NCI-H748 treated with DMSO at 0.1 percent for 48 hours (cell line): ENCODE measurements around the gene NPHP1.
"Not testable (repeated sequence)": the region's sequence is repeated elsewhere in the genome, so short reads cannot be mapped to it uniquely, and the experiment has no call there.

ENCODE experiments used
- DNase-seq: peaks from one replicate; lab custom pipeline; 2025; lab: John Stamatoyannopoulos, UW

NPHP1 gene

DNA sequence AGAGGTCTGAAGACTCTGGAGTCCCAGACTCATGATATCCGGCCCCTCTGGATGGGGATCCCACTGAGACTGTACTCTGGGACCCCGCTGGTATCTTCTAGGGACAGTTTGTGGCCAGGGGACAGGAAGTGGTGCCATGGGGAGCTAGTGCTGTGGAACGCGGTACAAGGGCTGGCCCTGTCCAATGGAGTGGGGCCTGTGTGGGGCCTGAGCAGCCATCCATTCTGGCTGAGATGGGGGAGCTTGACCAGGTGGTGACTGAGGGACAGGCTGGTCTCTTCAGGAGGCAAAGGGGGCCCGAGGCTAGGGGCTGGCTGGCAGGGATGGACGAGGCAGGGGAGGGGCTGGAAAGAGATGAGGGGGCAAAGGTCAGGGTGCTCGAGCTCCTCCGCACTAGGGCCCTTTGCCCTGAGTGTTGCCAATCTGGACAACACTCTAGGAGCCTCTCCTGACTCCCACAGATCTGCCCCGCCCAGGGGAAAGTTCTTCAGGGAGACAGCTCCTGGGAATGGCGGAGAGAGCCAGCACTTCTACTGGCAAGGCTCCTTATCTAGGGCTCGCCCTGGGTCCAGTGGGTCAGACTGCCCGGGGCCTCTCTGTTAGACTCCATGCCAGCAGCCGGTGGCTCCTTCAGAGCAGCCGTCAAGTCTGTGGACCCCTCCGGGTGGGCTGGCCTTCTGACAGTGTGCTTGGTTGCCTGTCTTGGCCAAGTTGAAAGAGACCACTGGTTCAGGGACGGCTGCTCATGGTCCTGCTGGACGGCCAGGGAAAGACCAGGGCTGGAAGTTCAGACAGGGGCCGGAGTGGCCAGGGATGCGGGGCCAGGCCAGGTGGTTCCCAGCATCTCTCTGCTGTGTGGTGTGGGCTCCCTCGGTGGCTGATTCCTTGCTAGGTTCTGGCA, 101.5 kb downstream of the NPHP1 start:
- DNase-seq, result no peak

DNA sequence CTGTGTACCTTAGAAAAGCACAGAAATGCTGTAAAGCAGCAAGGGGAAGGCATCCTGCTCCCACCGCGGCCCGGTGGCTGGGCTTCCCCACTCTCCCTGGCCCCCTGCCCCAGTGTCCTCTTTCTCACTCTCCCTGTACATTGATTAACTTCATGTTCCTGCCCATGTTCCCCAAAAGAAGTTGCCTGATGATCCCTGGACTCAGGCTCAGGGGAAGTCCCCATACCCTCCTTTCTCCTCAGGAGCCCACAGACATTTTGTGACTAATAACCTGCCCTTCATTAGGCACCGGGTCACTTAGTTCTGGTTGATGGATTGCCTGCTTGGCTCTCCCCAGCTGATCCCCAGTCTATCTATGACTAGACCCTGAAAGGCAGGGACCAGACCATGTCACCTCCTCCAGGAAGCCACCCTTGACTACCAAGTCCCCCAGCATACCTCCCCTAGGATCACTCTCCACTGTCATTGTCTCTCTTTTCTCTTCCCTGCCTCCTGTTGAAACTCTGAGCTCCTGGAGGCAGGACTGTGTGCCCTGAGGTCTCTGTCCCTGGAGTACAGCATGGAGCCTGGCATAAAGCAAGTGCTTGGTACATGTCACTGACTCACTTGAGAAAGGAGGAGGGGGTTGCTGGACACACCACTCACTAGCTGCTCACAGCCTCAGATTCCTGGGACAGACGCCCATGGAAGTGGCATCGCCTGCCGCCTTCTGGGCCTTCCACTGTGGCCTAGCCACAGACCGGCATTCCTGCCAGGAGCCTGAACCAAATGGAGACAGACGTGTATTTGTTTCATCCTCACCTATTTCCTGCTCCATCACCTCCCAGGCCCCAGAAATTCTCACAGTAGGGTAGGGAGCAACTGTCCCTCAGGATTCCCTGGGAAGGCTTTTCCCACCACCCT, 102.7 kb downstream of the NPHP1 start:
- DNase-seq, result no peak

DNA sequence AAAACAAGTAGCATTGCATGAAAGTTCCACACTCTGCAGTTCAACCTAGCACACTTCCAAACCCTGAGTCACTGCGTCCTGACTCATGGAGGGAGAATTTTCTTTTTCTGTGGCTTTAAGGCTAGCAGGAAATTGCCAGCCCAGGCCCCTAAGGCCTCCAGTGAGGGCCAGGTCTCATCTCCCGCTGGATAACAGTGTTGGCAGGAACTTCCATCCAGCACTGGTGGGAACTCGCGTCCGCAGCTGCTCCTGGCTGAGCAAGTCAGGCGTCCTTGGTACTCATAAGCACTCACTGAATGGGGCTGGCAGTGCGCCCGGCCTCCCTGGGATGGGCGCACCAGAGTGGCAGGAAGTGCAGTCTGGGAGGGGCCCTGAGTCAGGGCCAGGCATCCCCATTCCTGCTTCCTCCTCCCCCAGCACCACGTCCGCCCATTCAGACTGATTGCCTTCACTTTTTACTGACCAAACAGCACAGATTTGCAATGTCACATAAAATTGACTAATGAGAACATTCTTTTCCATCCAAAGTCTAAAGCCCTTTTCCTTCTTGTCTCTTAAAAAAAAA, 103.5 kb downstream of the NPHP1 start:
- peak; percentile 40 for DNase-seq

DNA sequence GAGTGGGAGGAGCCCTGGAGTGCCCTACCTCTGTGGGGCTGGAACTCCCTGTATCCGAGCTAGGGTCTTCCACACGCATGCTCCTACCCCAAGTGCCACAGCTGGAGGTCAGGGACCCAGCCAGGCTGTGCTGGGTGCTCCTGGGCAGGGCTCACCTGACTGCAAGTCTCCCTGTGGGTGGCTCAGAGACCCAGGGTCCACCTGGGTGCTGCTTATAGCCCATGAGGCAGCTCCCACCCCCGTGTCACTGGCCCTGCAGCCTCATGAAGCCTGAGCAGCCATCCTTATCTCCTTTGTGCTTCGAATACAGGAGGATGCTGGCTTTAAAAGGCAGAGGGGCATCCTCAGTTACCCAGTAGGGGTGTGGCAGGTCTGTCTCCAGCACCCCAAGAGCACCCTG, 103.9 kb downstream of the NPHP1 start:
- DNase-seq, result not testable (repeated sequence)

DNA sequence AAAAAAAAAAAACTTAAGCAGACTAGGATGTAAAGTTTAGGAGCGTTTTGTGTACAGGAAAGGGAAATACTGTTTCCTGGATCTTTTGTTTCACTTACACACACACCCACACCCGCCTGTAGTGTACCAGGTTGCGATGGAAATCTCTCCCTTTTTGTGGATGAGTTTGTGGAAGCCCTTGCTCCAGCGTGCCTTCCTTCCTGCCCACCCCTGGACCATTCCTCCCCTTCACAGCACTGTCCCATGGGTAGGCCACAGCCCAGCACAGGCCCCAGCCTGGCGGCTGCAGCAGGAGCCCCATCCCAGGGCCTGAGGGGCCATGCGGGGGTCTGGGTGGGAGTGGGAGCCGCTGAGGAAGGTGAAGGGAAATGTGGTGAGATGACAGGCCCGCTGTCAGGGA, 104.3 kb downstream of the NPHP1 start:
- no peak for DNase-seq

DNA sequence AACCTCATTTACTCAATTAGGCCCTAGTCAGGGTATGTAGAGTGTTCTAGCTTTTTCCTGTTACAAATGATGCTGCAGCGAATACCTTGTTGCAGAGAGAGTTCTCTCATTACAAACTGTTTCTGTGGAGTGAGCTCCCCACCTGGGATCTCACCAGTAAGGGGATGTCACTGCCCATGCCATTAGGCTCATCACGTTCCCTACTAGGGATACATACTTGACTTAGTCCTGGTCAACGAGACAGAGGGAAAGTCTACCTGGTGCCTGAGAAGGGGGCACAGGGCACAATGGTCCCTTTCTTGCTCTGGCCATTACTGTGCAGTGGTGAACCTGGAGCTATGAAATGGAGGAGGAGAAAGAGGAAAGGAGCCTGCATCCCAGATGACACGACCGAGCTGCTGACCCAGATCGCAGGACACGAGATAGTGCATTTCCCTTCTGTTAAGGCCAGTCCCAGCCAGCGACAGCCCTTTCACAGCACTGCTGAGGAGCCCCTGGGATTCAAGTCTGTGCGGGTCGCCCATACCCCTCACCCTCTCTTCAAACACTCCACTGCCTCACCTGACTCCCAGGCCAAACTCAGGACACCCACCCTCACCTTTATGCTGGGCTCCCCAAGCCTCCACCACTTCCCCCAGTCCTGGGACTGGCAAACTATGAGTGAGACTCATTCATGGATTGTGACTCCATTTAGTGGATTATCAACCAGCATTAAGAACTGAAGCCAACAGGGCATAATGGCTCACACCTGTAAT, 105.2 kb downstream of the NPHP1 start:
- no peak for DNase-seq

DNA sequence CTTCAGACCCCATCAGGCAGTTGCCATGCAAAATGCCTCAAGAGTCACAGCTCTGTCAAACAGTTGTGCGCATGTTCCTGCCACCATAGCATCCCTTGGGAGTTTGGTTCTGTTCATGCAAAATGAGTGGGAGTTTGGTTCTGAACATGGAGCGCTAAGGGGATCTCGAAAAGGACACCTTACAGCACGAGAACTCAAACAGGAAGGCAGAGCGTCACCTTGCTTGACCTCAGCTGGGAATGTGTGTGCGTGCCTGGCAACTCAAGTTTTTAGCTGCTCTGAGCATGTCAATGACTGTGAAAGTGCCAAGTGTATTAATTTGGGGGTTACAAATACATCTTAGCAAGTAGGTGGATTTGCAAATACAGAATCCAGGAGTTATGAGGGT, 105.8 kb downstream of the NPHP1 start:
- DNase-seq, result no peak

DNA sequence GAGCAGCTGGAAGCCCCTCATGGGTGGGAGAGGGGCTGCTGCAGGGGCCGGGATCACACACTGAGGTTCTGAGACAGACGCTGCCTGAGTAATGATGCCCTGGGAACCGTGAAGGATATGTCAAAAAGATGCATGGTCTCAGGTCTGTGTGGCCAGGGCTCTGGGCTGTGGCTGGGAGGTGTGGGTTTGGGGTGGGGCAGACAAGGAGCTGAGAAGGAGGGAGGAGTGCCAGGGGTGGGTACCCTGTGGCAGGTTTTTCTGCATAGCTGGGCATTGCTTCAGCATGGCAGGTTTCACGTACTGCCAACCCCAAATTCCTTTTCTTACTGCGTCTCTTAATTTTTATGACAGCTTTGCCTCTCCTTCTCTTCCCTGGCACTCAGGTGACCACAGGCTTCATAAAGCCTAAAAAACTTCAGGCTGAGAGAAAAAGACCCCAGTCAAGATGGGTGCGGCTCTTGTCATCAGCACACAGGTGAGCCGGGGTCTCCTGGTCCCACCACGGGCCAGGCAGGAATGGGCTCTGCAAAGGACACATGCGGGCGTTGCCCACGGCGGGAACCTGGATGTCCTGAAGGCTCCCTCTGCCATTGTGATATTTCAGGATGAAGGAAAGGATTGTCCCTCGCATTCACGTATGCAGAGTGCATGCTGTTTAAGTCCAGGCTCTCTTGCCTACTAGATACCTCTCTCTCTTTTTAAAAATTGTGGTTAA, 107.2 kb downstream of the NPHP1 start:
- DNase-seq, result no peak

DNA sequence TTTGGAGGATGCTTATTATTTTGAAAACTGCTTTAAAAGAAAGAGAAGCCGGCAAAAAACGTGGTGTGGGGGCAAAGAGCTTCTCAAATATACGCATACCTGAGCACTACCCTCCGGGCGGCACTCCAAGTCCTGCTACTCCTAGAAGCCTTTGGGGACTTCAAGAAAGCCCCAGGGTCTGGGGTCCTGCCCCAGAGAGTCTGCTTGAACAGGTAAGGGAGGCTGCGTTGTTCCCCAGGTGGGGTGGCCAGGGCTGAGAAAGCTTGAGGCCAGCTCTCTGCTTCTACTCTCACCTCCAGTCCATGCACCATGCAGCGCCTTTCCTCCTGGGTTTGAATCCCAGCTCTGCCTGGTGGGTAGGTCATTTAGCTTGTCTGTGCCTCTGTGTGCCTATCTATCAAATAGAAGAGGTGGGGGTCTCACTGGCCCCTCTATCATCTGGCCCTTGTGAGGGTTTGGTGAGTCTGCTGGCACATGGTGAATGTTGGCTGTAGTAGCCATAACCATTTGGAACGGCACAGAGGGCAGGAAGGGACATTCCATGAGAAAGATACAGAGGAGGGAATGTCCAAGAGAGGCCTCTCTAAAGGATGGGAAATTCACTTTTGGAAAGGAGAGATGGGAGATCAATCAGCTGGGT, 108.7 kb downstream of the NPHP1 start:
- no peak for DNase-seq

DNA sequence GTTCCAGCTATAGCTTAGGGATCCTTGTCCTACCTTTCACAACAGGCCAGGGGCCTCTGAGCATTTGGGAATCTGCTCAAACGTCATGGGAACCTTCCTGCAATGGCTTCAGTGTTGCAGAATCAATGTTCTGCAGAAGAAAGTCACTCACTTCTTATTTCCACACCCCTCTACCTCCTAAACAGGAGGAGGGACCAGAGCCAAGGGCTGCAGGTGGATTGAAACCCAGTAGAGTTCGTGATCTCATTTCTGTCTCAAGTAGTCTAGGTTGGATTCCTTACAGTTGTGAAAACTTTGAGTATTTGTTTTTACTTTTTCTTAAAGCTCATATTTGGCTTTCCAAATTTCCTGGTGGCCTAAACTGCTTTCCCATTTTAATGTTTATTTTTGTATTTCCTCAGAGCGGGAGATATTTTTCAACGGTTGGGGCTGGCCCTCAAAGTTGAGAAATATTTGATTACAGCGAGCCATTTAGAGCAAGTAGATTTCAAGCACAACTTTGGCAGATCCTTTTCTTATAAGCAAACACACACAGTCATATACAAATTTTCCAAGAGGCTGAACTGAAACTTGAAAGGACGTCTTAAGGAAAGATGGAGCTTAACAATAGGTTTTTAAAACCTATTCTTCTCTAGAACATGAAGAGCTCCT, 109.8 kb downstream of the NPHP1 start:
- not testable (repeated sequence) for DNase-seq

DNA sequence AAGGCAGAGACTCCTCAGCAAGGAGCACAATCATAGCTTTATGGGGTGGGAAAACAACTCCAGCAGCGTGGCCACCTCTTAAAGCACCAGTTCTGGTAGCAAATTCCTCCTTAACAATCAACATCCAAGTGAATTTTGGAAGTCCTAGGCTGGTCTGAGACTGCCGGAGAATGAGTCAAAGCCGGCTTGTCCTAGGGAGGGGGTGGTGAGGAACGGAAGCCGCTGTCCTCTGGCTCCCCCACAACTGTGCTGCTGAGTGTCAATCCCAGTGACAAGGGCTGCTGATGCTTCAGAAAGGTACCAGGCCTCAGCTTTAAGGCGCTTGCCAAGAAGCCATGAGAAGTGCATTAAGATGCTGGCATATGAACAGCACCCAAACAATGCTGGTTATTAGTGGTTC, 110.9 kb downstream of the NPHP1 start:
- DNase-seq, result not testable (repeated sequence)

DNA sequence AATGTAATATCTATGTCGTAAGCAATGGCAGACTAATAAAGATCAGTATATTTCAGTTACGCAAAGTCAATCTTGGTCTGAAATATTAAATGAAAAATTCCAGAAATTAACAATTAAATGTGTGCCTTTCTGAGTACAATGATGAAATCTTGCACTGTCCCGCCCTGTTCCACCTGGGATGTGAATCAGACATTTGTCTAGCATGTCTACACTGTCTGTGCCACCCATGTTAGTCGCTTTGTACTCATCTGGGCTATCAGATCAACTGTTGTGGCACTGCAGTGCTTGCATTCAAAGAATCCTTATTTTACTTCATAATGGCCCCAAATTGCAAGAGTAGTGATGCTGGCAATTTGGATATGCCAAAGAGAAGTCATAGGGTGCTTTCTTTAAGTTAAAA, 114.6 kb downstream of the NPHP1 start:
- DNase-seq, result not testable (repeated sequence)

DNA sequence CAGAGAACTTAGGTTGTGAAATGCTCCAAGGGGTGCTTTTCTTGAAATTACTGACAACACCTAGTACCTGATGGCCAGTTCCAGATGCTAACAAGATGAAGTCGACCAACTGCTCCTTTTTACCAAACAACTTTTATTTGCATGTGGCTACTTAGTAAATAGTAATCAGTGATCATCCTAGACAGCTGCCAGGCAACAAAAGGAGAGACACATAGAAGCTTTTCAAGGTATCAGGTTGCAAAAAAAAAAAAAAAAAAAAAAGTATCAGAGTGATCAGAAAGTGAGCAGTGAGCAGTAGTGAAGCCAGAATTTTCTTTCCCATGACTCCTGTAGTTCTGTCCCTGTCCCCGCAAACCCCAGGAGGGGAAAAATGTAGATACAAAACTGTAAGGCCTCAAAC, 121.1 kb downstream of the NPHP1 start:
- not testable (repeated sequence) for DNase-seq

DNA sequence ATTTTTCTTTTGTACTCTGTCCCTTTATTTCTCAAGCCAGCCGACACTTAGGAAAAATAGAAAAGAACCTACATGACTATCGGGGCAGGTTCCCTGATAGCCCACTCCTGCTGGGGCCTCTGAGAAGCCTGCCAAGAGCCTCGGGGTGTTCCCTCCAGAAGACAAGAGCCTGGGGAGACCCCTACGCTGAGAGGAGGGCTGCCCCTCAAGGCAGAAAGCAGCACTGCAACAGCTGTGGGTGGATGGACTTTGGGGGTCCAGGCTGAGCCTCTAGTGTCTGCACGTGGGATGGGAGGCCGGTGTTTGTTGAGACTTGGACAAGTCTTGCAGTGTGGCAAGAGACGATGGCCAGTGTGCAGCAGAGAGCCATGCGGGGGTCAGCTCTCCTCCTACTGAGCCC, 121.7 kb downstream of the NPHP1 start:
- not testable (repeated sequence) for DNase-seq

DNA sequence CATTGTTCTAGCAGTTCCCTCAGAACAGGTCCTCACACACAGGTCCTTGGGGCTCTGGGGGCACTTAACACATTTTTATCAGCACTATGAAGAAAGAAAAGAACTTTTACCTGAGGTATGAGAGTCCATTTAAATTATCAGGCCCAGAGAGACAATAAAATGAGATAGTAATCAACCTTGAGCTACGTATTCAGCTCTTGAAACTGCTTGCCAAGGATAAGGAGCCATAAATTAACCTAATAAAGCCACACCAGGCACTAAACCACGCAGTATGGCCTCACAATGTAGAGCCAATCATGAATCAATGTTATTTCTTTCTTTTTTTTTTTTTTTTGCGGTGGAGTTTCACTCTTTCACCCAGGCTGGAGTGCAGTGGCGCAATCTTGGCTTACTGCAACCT, 126.7 kb downstream of the NPHP1 start:
- DNase-seq, result not testable (repeated sequence)

DNA sequence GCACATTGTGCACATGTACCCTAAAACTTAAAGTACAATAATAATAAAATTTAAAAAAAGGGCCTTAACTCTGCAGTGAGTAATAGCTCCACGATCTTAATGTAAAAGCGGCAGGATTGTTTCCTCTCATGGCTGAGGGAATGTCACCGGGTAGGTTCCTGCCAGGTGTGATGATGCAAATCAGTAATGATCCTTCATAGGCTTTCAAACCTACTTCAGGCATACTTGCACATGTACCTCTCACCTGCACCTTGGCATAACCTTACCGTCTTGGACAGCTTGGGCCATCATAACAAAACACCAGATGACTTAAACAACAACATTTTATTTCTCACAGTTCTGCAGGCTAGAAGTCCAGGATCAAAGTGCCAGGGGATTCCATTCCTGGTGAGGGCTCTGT, 128.9 kb downstream of the NPHP1 start:
- DNase-seq, result not testable (repeated sequence)
